Small intestine (tissue), 7 donors: ENCODE results near the gene LTC4S. TPM values are rescaled to one million over a fixed set of nuclear protein-coding genes. Genes with fewer than 3 reads are reported as not detected.

Experiments
- DNase-seq, 2 donors: peaks; one replicate each; pipeline versions ENCODE4 v3.0.0 to v3.0.0-alpha.2; 2013
- FAIRE-seq: peaks from 2 replicates; lab custom pipeline; 2012; peaks lifted over from hg19 to GRCh38; lab: Jason Lieb, UNC
- H3K27ac ChIP-seq, 3 donors: one replicate each; pipeline ENCODE4 v1.5.1; 2013; ENCODE audit warnings: low read length in 2 of 3, mild to moderate bottlenecking in 2 of 3, control low read depth in 1 of 3, inconsistent platforms in 1 of 3, low read depth in 1 of 3, moderate library complexity in 1 of 3
- H3K27me3 ChIP-seq, 3 donors: one replicate each; pipeline ENCODE4 v1.6.1; 2013; ENCODE audit warnings: low read length in 3 of 3, inconsistent platforms in 1 of 3; ENCODE audit not compliant: control insufficient read depth in 3 of 3, insufficient read depth in 3 of 3
- H3K36me3 ChIP-seq, 3 donors: one replicate each; pipeline ENCODE4 v1.6.1; 2013; ENCODE audit warnings: low read length in 3 of 3, inconsistent platforms in 1 of 3, low read depth in 1 of 3, mild to moderate bottlenecking in 1 of 3, moderate library complexity in 1 of 3; ENCODE audit not compliant: control insufficient read depth in 3 of 3, insufficient read depth in 2 of 3
- H3K4me1 ChIP-seq, 3 donors: one replicate each; pipeline ENCODE4 v1.6.1; 2013; ENCODE audit warnings: low read length in 2 of 3, inconsistent platforms in 1 of 3, low read depth in 1 of 3, mild to moderate bottlenecking in 1 of 3, moderate library complexity in 1 of 3; ENCODE audit not compliant: control insufficient read depth in 3 of 3, insufficient read depth in 2 of 3
- H3K4me3 ChIP-seq, 3 donors: one replicate each; pipeline ENCODE4 v1.5.1; 2013; ENCODE audit warnings: low read length in 3 of 3, control low read depth in 1 of 3, inconsistent platforms in 1 of 3, low read depth in 1 of 3, mild to moderate bottlenecking in 1 of 3, moderate library complexity in 1 of 3
- H3K9me3 ChIP-seq, 2 donors: one replicate each; pipeline ENCODE4 v1.6.1; 2013; ENCODE audit warnings: low read depth in 1 of 2, low read length in 1 of 2; ENCODE audit not compliant: control insufficient read depth in 2 of 2, insufficient read depth in 1 of 2
- WGBS, 3 donors: extraction: QIAGEN DNeasy Blood & Tissue Kit; methylation state at CpG; one replicate each; pipeline ENCODE4 v1.1.7; 2013; 5-methylcytosine and 5-hydroxymethylcytosine counted together
- polyA plus RNA-seq, 4 donors: library from polyadenylated mRNA; stranded (reverse) in 3 of 4; unstranded in 1 of 4; fragments of 200-250 nt in 3 of 4; fragments of 120-200 nt in 1 of 4; gene quantifications; one replicate each; pipeline versions ENCODE4 v1.2.1 to v1.2.3, GENCODE V29; 2013
- donor health status: healthy with polysubstance abuse.
- donor health status: control.
- donor health status: control.
- donor health status: Bipolar disorder and iron deficiency.
- donor health status: healthy.

Gene LTC4S
- polyA plus RNA-seq, 4 donors: 2.0 to 6.7 (median 5.4) TPM; not detected in 1

GRCh38 chr5:179774442-179774841, 19.3 kb upstream of the LTC4S start:
- H3K9me3 ChIP-seq: no peaks in the 10 kb centered on the region
- H3K27me3 ChIP-seq: no peaks in the 10 kb centered on the region
- FAIRE-seq: no peak
- peaks cover 26 to 80% (median 27%) of the 10 kb centered on the region in 3 donors for H3K36me3 ChIP-seq
- no peak overlapping the region for H3K27ac ChIP-seq
- no peak overlapping the region for H3K4me3 ChIP-seq
- no peak for DNase-seq
- no peaks in the 10 kb centered on the region for H3K4me1 ChIP-seq
- 96 to 97% (median 96%) methylated on average over 11 to 12 of the region's 12 CpGs for WGBS, 3 donors

- Histone ChIP-seq H3K9me3 (no peaks in the 10 kb centered on the region), H3K27ac (no peak overlapping the region), H3K36me3 (peaks cover 24 to 82% (median 27%) of the 10 kb centered on the region in 3 donors), H3K27me3 (no peaks in the 10 kb centered on the region), H3K4me3 (no peak overlapping the region), H3K4me1 (no peaks in the 10 kb centered on the region)
- no peak for DNase-seq
- FAIRE-seq: no peak
- 91 to 94% (median 93%) methylated on average over 11 of the region's 11 CpGs for WGBS, 3 donors
These were observed 17.3 kb upstream of the LTC4S start for GRCh38 chr5:179776411-179776938.

GRCh38 chr5:179777456-179777855, 16.3 kb upstream of the LTC4S start:
- WGBS, 3 donors: 94 to 97% (median 94%) methylated on average over 10 of the region's 10 CpGs
- H3K27me3 ChIP-seq: no peaks in the 10 kb centered on the region
- H3K4me3 ChIP-seq: no peak overlapping the region
- H3K9me3 ChIP-seq: no peaks in the 10 kb centered on the region
- FAIRE-seq (no peak), DNase-seq (no peak)
- no peak overlapping the region for H3K27ac ChIP-seq
- peaks cover 22 to 78% (median 24%) of the 10 kb centered on the region in 3 donors for H3K36me3 ChIP-seq
- no peaks in the 10 kb centered on the region for H3K4me1 ChIP-seq

- Histone ChIP-seq H3K27me3 (no peaks in the 10 kb centered on the region), H3K4me3 (no peak overlapping the region), H3K27ac (no peak overlapping the region), H3K4me1 (no peaks in the 10 kb centered on the region), H3K9me3 (no peaks in the 10 kb centered on the region), H3K36me3 (peaks cover 20 to 76% (median 21%) of the 10 kb centered on the region in 3 donors)
- no peak for DNase-seq
- 80 to 87% (median 84%) methylated on average over 9 of the region's 9 CpGs for WGBS, 3 donors
- no peak for FAIRE-seq
These were observed 15.9 kb upstream of the LTC4S start for GRCh38 chr5:179777909-179778308.

GRCh38 chr5:179778591-179778990, 15.2 kb upstream of the LTC4S start:
- no peak overlapping the region for H3K4me3 ChIP-seq
- H3K27me3 ChIP-seq: no peaks in the 10 kb centered on the region
- WGBS, 3 donors: 92 to 95% (median 95%) methylated on average over 5 of the region's 5 CpGs
- H3K36me3 ChIP-seq: peaks cover 17 to 71% (median 18%) of the 10 kb centered on the region in 3 donors
- no peaks in the 10 kb centered on the region for H3K4me1 ChIP-seq
- FAIRE-seq (no peak), DNase-seq (no peak)
- H3K9me3 ChIP-seq: no peaks in the 10 kb centered on the region
- H3K27ac ChIP-seq: no peak overlapping the region

GRCh38 chr5:179779826-179780225, 14.0 kb upstream of the LTC4S start:
- H3K27ac ChIP-seq: no peak overlapping the region
- no peaks in the 10 kb centered on the region for H3K27me3 ChIP-seq
- H3K4me3 ChIP-seq: no peak overlapping the region
- H3K36me3 ChIP-seq: peaks cover 12 to 59% (median 13%) of the 10 kb centered on the region in 3 donors
- WGBS, 3 donors: 93 to 97% (median 95%) methylated on average over 4 of the region's 4 CpGs
- FAIRE-seq (no peak), DNase-seq (no peak)
- no peaks in the 10 kb centered on the region for H3K9me3 ChIP-seq
- H3K4me1 ChIP-seq: no peaks in the 10 kb centered on the region

GRCh38 chr5:179780362-179780761, 13.4 kb upstream of the LTC4S start:
- DNase-seq: no peak
- no peak for FAIRE-seq
- no peak overlapping the region for H3K4me3 ChIP-seq
- no peaks in the 10 kb centered on the region for H3K27me3 ChIP-seq
- H3K9me3 ChIP-seq: no peaks in the 10 kb centered on the region
- 85 to 91% (median 85%) methylated on average over 7 of the region's 7 CpGs for WGBS, 3 donors
- H3K4me1 ChIP-seq: no peaks in the 10 kb centered on the region
- H3K27ac ChIP-seq: no peak overlapping the region
- H3K36me3 ChIP-seq: peaks cover 10 to 56% (median 12%) of the 10 kb centered on the region in 3 donors

GRCh38 chr5:179781846-179782245, 11.9 kb upstream of the LTC4S start:
- H3K4me1 ChIP-seq: no peaks in the 10 kb centered on the region
- FAIRE-seq: no peak
- H3K9me3 ChIP-seq: no peaks in the 10 kb centered on the region
- no peak for DNase-seq
- peaks cover 4 to 43% (median 7%) of the 10 kb centered on the region in 3 donors for H3K36me3 ChIP-seq
- no peak overlapping the region for H3K4me3 ChIP-seq
- no peak overlapping the region for H3K27ac ChIP-seq
- 95 to 98% (median 96%) methylated on average over 4 of the region's 4 CpGs for WGBS, 3 donors
- H3K27me3 ChIP-seq: no peaks in the 10 kb centered on the region

GRCh38 chr5:179783128-179783527, 10.7 kb upstream of the LTC4S start:
- Histone ChIP-seq H3K36me3 (peaks cover 2 to 36% (median 4%) of the 10 kb centered on the region in 3 donors), H3K4me1 (no peaks in the 10 kb centered on the region), H3K27ac (no peak overlapping the region), H3K27me3 (no peaks in the 10 kb centered on the region), H3K4me3 (no peak overlapping the region), H3K9me3 (no peaks in the 10 kb centered on the region)
- DNase-seq: no peak
- WGBS, 3 donors: 93 to 94% (median 94%) methylated on average over 9 of the region's 9 CpGs
- FAIRE-seq: no peak
